ENCODE results near the gene PDE4D. TPM values are rescaled to one million over a fixed set of nuclear protein-coding genes. Genes with fewer than 3 reads are reported as not detected.

PDE4D gene
- total and polyA plus RNA-seq, 2 experiments from 2014 or later: 4.3 to 9.7 TPM

GRCh38 chr5:59260200-59260599 is 633.3 kb downstream of the PDE4D start:
- TF ChIP-seq EZH2 (IDR thresholded peaks at IDR 0.05; ENCODE audit: insufficient read depth, poor library complexity, severe bottlenecking) (no peak), EZH2phosphoT487 (IDR thresholded peaks at IDR 0.05; ENCODE audit: insufficient read depth, low read depth) (no peak)
- WGBS, 2 experiments (ENCODE audit: low coverage in 1 of 2, low lambda C conversion rate in 2 of 2, missing lambda C conversion rate in 2 of 2): 75 to 82% methylated on average over 3 of the region's 3 CpGs
- H3K4me1 ChIP-seq (ENCODE audit: insufficient read depth): no peaks in the 10 kb centered on the region
- no peaks in the 10 kb centered on the region for H3K9me2 ChIP-seq (ENCODE audit: insufficient read depth)
- H3K9ac ChIP-seq: no peak overlapping the region
- no peaks in the 10 kb centered on the region for H4K20me1 ChIP-seq (ENCODE audit: insufficient read depth)
- no peak overlapping the region for H3K4me3 ChIP-seq
- no peak overlapping the region for H3K4me2 ChIP-seq (ENCODE audit: unreplicated experiment)
- no peaks in the 10 kb centered on the region for H3K79me2 ChIP-seq (ENCODE audit: insufficient read depth)
- in situ Hi-C loops (cut with MboI): no loop called here
- no peaks in the 10 kb centered on the region for H3F3A ChIP-seq (ENCODE audit: insufficient read depth)
- H3K36me3 ChIP-seq (ENCODE audit: low read depth): no peaks in the 10 kb centered on the region
- H3K27me3 ChIP-seq (replicated peaks; ENCODE audit: insufficient read depth): no peaks in the 10 kb centered on the region
- no peak for DNase-seq
- H2AFZ ChIP-seq: no peak overlapping the region
- H3K27ac ChIP-seq: no peak overlapping the region
- no peaks in the 10 kb centered on the region for H3K9me3 ChIP-seq (ENCODE audit: low read depth)

- no peak for DNase-seq
- Histone ChIP-seq H3K4me2 (ENCODE audit: unreplicated experiment) (no peak overlapping the region), H3K9ac (no peak overlapping the region), H2AFZ (no peak overlapping the region), H3K27ac (no peak overlapping the region), H3K9me3 (ENCODE audit: low read depth) (no peaks in the 10 kb centered on the region), H3K36me3 (ENCODE audit: low read depth) (no peaks in the 10 kb centered on the region), H3K79me2 (ENCODE audit: insufficient read depth) (no peaks in the 10 kb centered on the region), H3K27me3 (replicated peaks; ENCODE audit: insufficient read depth) (no peaks in the 10 kb centered on the region), H3K4me1 (ENCODE audit: insufficient read depth) (no peaks in the 10 kb centered on the region), H3K4me3 (no peak overlapping the region), H3F3A (ENCODE audit: insufficient read depth) (no peaks in the 10 kb centered on the region), H4K20me1 (ENCODE audit: insufficient read depth) (no peaks in the 10 kb centered on the region), H3K9me2 (ENCODE audit: insufficient read depth) (no peaks in the 10 kb centered on the region)
- TF ChIP-seq EZH2phosphoT487 (IDR thresholded peaks at IDR 0.05; ENCODE audit: insufficient read depth, low read depth): no peak
- no peak for TF ChIP-seq EZH2 (IDR thresholded peaks at IDR 0.05; ENCODE audit: insufficient read depth, poor library complexity, severe bottlenecking)
- WGBS, 2 experiments (ENCODE audit: low coverage in 1 of 2, low lambda C conversion rate in 2 of 2, missing lambda C conversion rate in 2 of 2): 43 to 47% methylated on average over 1 of the region's 1 CpG
- in situ Hi-C loops (cut with MboI): no loop called here
Observed at GRCh38 chr5:59259237-59259636, 634.3 kb downstream of the PDE4D start.

GRCh38 chr5:59257488-59258400 is 635.8 kb downstream of the PDE4D start:
- no peaks in the 10 kb centered on the region for H3K9me2 ChIP-seq (ENCODE audit: insufficient read depth)
- no peaks in the 10 kb centered on the region for H3K36me3 ChIP-seq (ENCODE audit: low read depth)
- DNase-seq: no peak
- H3K4me1 ChIP-seq (ENCODE audit: insufficient read depth): no peaks in the 10 kb centered on the region
- no peak overlapping the region for H3K4me3 ChIP-seq
- whole genome bisulfite sequencing, 2 experiments (ENCODE audit: low coverage in 1 of 2, low lambda C conversion rate in 2 of 2, missing lambda C conversion rate in 2 of 2): 62 to 69% methylated on average over 4 of the region's 4 CpGs
- in situ Hi-C loops (cut with MboI): no loop called here
- H3K27ac ChIP-seq: no peak overlapping the region
- peaks cover 7% of the 10 kb centered on the region; the same call in 1 of the 2 replicates for H3K27me3 ChIP-seq (replicated peaks; ENCODE audit: insufficient read depth)
- H2AFZ ChIP-seq: no peak overlapping the region
- no peak overlapping the region for H3K9ac ChIP-seq
- no peaks in the 10 kb centered on the region for H4K20me1 ChIP-seq (ENCODE audit: insufficient read depth)
- no peaks in the 10 kb centered on the region for H3K79me2 ChIP-seq (ENCODE audit: insufficient read depth)
- H3K4me2 ChIP-seq (ENCODE audit: unreplicated experiment): no peak overlapping the region
- no peaks in the 10 kb centered on the region for H3K9me3 ChIP-seq (ENCODE audit: low read depth)
- no peaks in the 10 kb centered on the region for H3F3A ChIP-seq (ENCODE audit: insufficient read depth)
- TF ChIP-seq EZH2 (IDR thresholded peaks at IDR 0.05; ENCODE audit: insufficient read depth, poor library complexity, severe bottlenecking) (no peak), EZH2phosphoT487 (IDR thresholded peaks at IDR 0.05; ENCODE audit: insufficient read depth, low read depth) (no peak)

GRCh38 chr5:59256331-59256730 is 637.2 kb downstream of the PDE4D start:
- H3K4me1 ChIP-seq (ENCODE audit: insufficient read depth): no peaks in the 10 kb centered on the region
- in situ Hi-C loops (cut with MboI): no loop called here
- no peaks in the 10 kb centered on the region for H3K79me2 ChIP-seq (ENCODE audit: insufficient read depth)
- no peak overlapping the region for H3K27ac ChIP-seq
- 30 to 33% methylated on average over 3 of the region's 3 CpGs for WGBS, 2 experiments (ENCODE audit: low coverage in 1 of 2, low lambda C conversion rate in 2 of 2, missing lambda C conversion rate in 2 of 2)
- no peak overlapping the region for H3K4me2 ChIP-seq (ENCODE audit: unreplicated experiment)
- TF ChIP-seq EZH2 (IDR thresholded peaks at IDR 0.05; ENCODE audit: insufficient read depth, poor library complexity, severe bottlenecking): no peak
- no peak for TF ChIP-seq EZH2phosphoT487 (IDR thresholded peaks at IDR 0.05; ENCODE audit: insufficient read depth, low read depth)
- no peak overlapping the region for H2AFZ ChIP-seq
- H3K4me3 ChIP-seq: no peak overlapping the region
- H3K27me3 ChIP-seq (replicated peaks; ENCODE audit: insufficient read depth): peaks cover 10% of the 10 kb centered on the region; the same call in 1 of the 2 replicates
- no peak overlapping the region for H3K9ac ChIP-seq
- no peaks in the 10 kb centered on the region for H3K9me2 ChIP-seq (ENCODE audit: insufficient read depth)
- DNase-seq: no peak
- no peaks in the 10 kb centered on the region for H3K9me3 ChIP-seq (ENCODE audit: low read depth)
- H4K20me1 ChIP-seq (ENCODE audit: insufficient read depth): no peaks in the 10 kb centered on the region
- no peaks in the 10 kb centered on the region for H3K36me3 ChIP-seq (ENCODE audit: low read depth)
- H3F3A ChIP-seq (ENCODE audit: insufficient read depth): no peaks in the 10 kb centered on the region

Measured in GM23248 (cell line).